Loucy (cell line): Measurements from ENCODE around the gene ADAMTS20.

Source experiments
- EZH2phosphoT487 ChIP-seq: fragments of 200-600 bp; IDR thresholded peaks from 2 replicates; pipeline ENCODE4 v1.6.1; 2018; ENCODE audit warnings: antibody characterized with exemption, mild to moderate bottlenecking, moderate library complexity, borderline replicate concordance
- TF ChIP-seq, protein P1 (sequence below): fragments of 200-600 bp; sonication (generic); conservative IDR thresholded peaks from 2 replicates; pipeline ENCODE4 v1.5.1; 2014; ENCODE audit warnings: mild to moderate bottlenecking, antibody characterized with exemption, low read length

DNA sequence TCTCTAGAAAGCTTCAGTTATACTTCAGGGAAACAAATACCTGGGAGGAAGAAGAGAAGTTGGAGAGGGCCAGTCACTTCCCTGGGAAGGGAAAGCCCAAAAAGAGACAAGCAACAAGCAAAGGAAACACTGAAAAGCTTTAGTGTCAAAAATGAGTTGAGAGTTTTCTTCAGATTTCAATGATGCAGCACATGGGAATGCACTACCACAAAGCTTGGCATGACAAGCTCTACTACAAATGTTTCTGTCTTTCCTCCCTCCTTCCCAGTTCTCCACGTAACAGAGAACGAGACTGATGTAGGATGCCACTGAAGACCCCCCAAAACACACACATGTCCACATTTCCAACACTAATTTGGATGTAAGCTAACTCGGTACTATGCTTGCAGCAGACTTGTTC lies 26.8 kb upstream of the ADAMTS20 start:
- TF ChIP-seq, protein P1, sequence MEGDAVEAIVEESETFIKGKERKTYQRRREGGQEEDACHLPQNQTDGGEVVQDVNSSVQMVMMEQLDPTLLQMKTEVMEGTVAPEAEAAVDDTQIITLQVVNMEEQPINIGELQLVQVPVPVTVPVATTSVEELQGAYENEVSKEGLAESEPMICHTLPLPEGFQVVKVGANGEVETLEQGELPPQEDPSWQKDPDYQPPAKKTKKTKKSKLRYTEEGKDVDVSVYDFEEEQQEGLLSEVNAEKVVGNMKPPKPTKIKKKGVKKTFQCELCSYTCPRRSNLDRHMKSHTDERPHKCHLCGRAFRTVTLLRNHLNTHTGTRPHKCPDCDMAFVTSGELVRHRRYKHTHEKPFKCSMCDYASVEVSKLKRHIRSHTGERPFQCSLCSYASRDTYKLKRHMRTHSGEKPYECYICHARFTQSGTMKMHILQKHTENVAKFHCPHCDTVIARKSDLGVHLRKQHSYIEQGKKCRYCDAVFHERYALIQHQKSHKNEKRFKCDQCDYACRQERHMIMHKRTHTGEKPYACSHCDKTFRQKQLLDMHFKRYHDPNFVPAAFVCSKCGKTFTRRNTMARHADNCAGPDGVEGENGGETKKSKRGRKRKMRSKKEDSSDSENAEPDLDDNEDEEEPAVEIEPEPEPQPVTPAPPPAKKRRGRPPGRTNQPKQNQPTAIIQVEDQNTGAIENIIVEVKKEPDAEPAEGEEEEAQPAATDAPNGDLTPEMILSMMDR = no peak
- no peak for TF ChIP-seq EZH2phosphoT487
